Naive thymus-derived CD8-positive, alpha-beta T cell (primary cell): ENCODE results near the gene LAMA2. TPM values are rescaled to one million over a fixed set of nuclear protein-coding genes. Genes with fewer than 3 reads are reported as not detected.
A peak's percentile ranks its signal among the peaks of the same experiment; 100 is the strongest.

Experiments used
- ATAC-seq, 2 donors: fragments of 150-1000 bp; cut with Tn5 transposase in 1 of 2; sonication (Bioruptor Pico), chemical (Tn5 transposase) in 1 of 2; 1 replicate in 1 of 2; 2 replicates in 1 of 2; pipeline ENCODE4 v1.10.0; 2021; ENCODE audit warnings: mild to moderate bottlenecking in 2 of 2, moderate library complexity in 2 of 2
- POLR2A ChIA-PET: fragments of 350-600 bp; sonication (Branson Sonifier 250); formaldehyde crosslinking; loops from one replicate; lab custom pipeline; 2021; ENCODE audit warnings: antibody characterized with exemption; lab: Charles Lee
- DNase-seq, 10 donors: peaks; one replicate each; pipeline versions ENCODE4 v3.0.0 to v3.0.0-alpha.2; 2020 to 2022
- H3K27ac Mint-ChIP-seq, 10 donors: one replicate each; pipeline ENCODE4 v1.8.0; 2020 to 2022; ENCODE audit warnings: mild to moderate bottlenecking in 10 of 10, mixed read lengths in 10 of 10, moderate library complexity in 4 of 10, inconsistent platforms in 1 of 10
- H3K27me3 Mint-ChIP-seq, 5 donors: one replicate each; pipeline ENCODE4 v1.8.0; 2021 to 2022; ENCODE audit warnings: mixed read lengths in 5 of 5
- H3K36me3 Mint-ChIP-seq, 3 donors: one replicate each; pipeline ENCODE4 v1.8.0; 2020 to 2022; ENCODE audit warnings: mixed read lengths in 3 of 3, mild to moderate bottlenecking in 2 of 3, inconsistent platforms in 1 of 3
- H3K4me1 Mint-ChIP-seq, 4 donors: one replicate each; pipeline ENCODE4 v1.8.0; 2021 to 2022; ENCODE audit warnings: mixed read lengths in 4 of 4
- H3K4me3 Mint-ChIP-seq, 10 donors: one replicate each; pipeline ENCODE4 v1.8.0; 2020 to 2022; ENCODE audit warnings: mild to moderate bottlenecking in 10 of 10, mixed read lengths in 10 of 10, moderate library complexity in 6 of 10, inconsistent platforms in 1 of 10
- H3K9me3 Mint-ChIP-seq, 9 donors: one replicate each; pipeline ENCODE4 v1.8.0; 2020 to 2022; ENCODE audit warnings: mixed read lengths in 9 of 9, mild to moderate bottlenecking in 3 of 9, inconsistent platforms in 1 of 9, moderate library complexity in 1 of 9
- polyA plus RNA-seq, 3 donors: library from polyadenylated mRNA; unstranded; fragments of 300-500 nt; fragmentation: Illumina TruSeq; gene quantifications; one replicate each; pipeline ENCODE4 v1.2.3, GENCODE V29; 2021
- total RNA-seq, 8 experiments: library from RNA in 2 of 8; stranded (reverse) in 2 of 8; gene quantifications; one replicate each; pipeline ENCODE4 v1.2.3 and lab custom pipeline; 2021 to 2026

The LAMA2 gene
- total and polyA plus RNA-seq, 5 experiments from 2014 or later, result not detected

DNA sequence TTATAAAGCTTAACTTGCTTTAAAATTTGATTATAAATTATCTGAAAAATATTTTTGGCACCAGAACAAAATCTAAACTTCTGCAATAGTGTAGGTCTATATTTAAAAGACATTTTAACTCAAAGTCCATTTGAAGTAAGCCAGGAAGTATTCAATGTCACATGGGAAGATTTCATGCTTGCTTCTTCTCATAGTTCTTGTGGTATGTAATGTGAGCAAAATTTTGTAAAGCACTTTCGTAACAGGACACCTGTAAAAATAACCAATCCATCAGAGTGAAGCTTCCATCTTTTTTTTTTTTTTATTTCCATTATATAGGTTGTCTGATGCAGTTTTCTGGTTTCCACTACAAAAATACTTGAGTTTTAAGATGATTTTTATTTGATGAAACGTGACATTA, 386.1 kb downstream of the LAMA2 start:
- DNase-seq, result no peak
- ATAC-seq, result no peak
- peaks cover 0 to 10% (median 3%) of the 10 kb centered on the region in 5 donors for H3K27me3 Mint-ChIP-seq
- H3K4me3 Mint-ChIP-seq, result no peak overlapping the region
- H3K36me3 Mint-ChIP-seq, result no peaks in the 10 kb centered on the region
- no peaks in the 10 kb centered on the region for H3K4me1 Mint-ChIP-seq
- POLR2A ChIA-PET, result no interaction called here
- no peak overlapping the region for H3K27ac Mint-ChIP-seq
- H3K9me3 Mint-ChIP-seq, result no peaks in the 10 kb centered on the region

DNA sequence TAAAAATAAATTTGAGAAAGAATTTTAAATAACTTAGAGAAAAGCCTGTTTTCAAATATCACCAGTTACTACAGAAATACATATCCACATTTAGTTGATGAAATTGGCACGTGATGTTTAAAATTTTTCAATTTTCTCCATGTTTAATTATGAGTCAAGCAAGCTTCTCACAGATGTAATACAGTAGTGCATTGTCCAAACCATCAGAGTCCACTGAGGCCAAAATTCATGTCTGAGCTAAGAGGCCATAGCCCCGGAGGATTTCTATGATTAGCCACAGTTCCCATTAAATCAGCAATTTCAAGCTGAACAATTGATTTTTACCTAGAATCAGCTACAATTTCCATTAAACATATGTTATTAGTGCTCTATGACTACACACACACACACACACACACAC, 387.0 kb downstream of the LAMA2 start:
- Mint-ChIP-seq H3K4me3 (no peak overlapping the region), H3K27me3 (peaks cover 0 to 10% (median 3%) of the 10 kb centered on the region in 5 donors), H3K27ac (no peak overlapping the region), H3K36me3 (no peaks in the 10 kb centered on the region), H3K4me1 (no peaks in the 10 kb centered on the region), H3K9me3 (no peaks in the 10 kb centered on the region)
- ATAC-seq, result no peak
- POLR2A ChIA-PET, result no interaction called here
- no peak for DNase-seq

DNA sequence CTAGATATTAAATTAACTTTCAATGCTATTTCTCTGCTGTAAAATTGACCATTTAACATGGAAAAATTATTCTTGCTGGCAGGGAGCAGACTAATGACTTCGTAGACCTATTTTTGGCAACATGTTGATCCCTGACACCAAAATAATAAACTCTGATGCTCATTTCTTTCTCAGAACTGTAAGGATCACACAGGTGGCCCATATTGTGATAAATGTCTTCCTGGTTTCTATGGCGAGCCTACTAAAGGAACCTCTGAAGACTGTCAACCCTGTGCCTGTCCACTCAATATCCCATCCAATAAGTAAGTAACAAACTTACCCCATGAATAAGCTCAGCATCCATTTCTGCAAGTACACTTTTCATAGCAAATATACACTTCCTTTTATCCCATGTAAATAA, 387.5 kb downstream of the LAMA2 start:
- no peak for DNase-seq
- POLR2A ChIA-PET, result no interaction called here
- Mint-ChIP-seq H3K27ac (no peak overlapping the region), H3K4me3 (no peak overlapping the region), H3K4me1 (no peaks in the 10 kb centered on the region), H3K9me3 (no peaks in the 10 kb centered on the region), H3K36me3 (no peaks in the 10 kb centered on the region), H3K27me3 (peaks cover 0 to 10% (median 4%) of the 10 kb centered on the region in 5 donors)
- no peak for ATAC-seq

DNA sequence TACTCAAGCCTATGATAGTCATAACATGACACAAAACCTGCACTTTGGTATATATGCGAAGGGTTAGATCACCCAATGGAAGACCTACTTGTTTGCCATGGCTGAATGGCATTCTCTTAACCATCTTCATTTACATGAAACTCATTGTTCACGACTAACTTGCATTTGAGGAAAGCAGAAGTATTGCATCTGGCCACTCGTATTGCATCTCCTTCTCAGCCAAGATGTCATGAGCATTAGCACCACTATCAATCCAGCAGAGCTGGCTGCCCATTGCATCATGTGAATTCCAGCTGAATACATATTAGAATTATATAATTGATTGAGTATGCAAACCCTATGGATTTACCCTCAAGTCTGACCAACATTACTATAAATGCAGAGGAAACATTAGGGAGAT, 390.2 kb downstream of the LAMA2 start:
- peaks cover 0 to 12% (median 4%) of the 10 kb centered on the region in 5 donors for H3K27me3 Mint-ChIP-seq
- no peak overlapping the region for H3K27ac Mint-ChIP-seq
- H3K4me1 Mint-ChIP-seq, result no peaks in the 10 kb centered on the region
- no peaks in the 10 kb centered on the region for H3K36me3 Mint-ChIP-seq
- H3K9me3 Mint-ChIP-seq, result no peaks in the 10 kb centered on the region
- ATAC-seq, result no peak
- no peak for DNase-seq
- H3K4me3 Mint-ChIP-seq, result no peak overlapping the region
- POLR2A ChIA-PET, result no interaction called here

DNA sequence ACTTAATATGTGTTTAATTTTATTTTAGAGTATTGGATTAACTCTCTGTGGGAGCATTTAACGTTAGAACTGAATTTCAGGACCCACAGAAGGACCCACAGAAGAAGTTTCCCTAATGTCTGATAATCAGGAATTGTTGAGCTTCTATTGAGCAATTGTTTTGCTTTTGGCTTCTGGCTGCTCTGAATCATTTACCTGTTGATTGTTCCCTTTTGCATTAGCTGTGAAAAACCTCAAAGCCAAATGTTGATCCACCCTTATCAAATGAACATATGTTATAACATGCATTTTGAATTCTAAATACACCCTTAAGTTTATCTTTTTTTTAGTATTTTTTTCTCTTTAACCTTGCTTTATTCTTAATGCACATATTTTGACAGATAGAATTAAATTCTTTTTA, 393.5 kb downstream of the LAMA2 start:
- no peak for ATAC-seq
- Mint-ChIP-seq H3K27ac (no peak overlapping the region), H3K9me3 (no peaks in the 10 kb centered on the region), H3K4me1 (peaks cover 5 to 17% (median 9%) of the 10 kb centered on the region in 4 donors), H3K27me3 (peaks cover 0 to 5% (median 5%) of the 10 kb centered on the region in 5 donors), H3K4me3 (no peak overlapping the region), H3K36me3 (no peaks in the 10 kb centered on the region)
- DNase-seq, result no peak
- POLR2A ChIA-PET, result no interaction called here

DNA sequence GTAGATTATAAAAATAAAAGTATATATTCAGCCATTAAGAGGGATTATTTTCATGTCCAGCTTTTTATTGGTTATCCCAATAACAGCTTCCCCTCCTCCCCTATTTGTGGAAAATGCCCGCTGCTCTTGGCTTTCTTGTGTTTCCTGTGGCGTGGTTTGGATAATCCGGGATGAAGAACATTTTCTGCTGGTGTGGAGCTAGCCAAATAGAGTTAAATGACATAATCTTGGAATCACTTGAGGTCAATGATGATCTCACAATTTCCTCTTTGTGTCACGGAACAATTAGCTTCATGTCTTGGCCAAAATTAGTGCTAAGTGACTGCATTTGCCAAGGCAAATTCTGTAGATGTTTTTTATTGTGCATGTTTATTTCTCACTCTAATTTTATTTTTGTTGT, 394.0 kb downstream of the LAMA2 start:
- ATAC-seq, result no peak
- DNase-seq, result no peak
- POLR2A ChIA-PET, result no interaction called here
- no peaks in the 10 kb centered on the region for H3K9me3 Mint-ChIP-seq
- peaks cover 0 to 5% (median 5%) of the 10 kb centered on the region in 5 donors for H3K27me3 Mint-ChIP-seq
- H3K4me3 Mint-ChIP-seq, result no peak overlapping the region
- H3K4me1 Mint-ChIP-seq, result peaks cover 5 to 17% (median 9%) of the 10 kb centered on the region in 4 donors
- no peaks in the 10 kb centered on the region for H3K36me3 Mint-ChIP-seq
- no peak overlapping the region for H3K27ac Mint-ChIP-seq

DNA sequence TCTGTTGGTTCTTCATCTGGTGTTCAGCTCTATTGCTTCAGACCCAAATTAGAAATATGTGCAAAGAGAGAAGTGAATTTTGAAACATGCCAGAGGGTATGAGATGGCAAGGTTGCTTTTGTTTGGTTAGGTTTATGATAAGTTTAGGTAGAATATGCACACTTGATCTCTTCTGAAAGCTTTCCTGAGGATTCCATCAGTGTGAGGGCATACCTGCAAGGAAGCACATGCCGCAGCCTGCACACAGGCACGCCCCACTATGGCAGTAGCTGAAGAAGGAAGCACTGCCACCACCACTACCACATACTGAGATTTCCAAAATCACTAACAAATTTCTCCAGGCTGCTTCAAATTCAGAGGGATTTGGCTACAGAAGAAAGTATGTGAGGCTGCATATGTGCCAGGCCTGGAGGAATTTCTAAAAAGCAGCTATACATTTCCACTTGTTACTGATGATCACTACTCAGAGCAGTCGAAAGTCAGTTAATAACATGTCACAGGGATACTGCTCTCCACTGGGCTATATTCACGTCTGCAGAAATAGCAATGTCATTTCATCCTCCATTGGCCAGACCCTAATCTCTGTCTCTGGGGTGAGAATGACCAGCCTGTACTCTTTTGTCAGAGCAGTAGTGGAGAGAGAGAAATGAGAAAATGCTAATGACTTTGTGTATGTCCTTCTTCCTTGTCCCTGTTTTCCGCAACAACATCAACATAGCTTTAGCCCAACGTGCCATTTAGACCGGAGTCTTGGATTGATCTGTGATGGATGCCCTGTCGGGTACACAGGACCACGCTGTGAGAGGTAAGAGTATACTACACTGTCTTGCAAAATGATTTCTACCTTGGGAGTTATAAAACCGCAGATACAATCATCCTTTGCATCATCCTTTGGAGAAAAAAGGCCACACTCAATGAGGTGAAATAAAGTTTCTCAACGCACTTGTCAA, 396.7 kb downstream of the LAMA2 start:
- no peak for ATAC-seq
- Mint-ChIP-seq H3K4me3 (no peak overlapping the region), H3K9me3 (no peaks in the 10 kb centered on the region), H3K36me3 (no peaks in the 10 kb centered on the region), H3K4me1 (peaks cover 5 to 28% (median 9%) of the 10 kb centered on the region in 4 donors), H3K27me3 (peaks cover 0 to 5% (median 2%) of the 10 kb centered on the region in 5 donors), H3K27ac (peak overlapping the region in 1 of 10 donors; percentile 19)
- POLR2A ChIA-PET, result no interaction called here
- no peak for DNase-seq

DNA sequence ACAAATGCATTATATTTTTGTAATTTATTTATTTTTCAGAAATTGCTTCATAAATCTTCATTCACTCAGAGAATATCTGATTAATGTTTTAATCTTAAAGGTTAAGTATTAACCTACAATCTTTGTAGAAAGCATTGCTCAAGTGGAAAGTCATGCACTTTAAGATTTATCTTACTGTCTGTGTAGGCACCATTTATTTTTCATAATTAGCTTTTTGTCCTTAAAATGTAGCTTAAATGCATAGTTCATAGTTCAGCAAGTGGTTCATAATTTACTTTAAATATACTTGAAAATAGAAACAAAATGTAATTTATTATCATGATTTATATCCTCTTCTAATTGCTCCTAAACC, 397.3 kb downstream of the LAMA2 start:
- peaks cover 5 to 28% (median 9%) of the 10 kb centered on the region in 4 donors for H3K4me1 Mint-ChIP-seq
- H3K4me3 Mint-ChIP-seq, result no peak overlapping the region
- POLR2A ChIA-PET, result no interaction called here
- no peaks in the 10 kb centered on the region for H3K36me3 Mint-ChIP-seq
- no peaks in the 10 kb centered on the region for H3K9me3 Mint-ChIP-seq
- H3K27ac Mint-ChIP-seq, result no peak overlapping the region
- ATAC-seq, result no peak
- no peak for DNase-seq
- peaks cover 0 to 5% (median 2%) of the 10 kb centered on the region in 5 donors for H3K27me3 Mint-ChIP-seq

DNA sequence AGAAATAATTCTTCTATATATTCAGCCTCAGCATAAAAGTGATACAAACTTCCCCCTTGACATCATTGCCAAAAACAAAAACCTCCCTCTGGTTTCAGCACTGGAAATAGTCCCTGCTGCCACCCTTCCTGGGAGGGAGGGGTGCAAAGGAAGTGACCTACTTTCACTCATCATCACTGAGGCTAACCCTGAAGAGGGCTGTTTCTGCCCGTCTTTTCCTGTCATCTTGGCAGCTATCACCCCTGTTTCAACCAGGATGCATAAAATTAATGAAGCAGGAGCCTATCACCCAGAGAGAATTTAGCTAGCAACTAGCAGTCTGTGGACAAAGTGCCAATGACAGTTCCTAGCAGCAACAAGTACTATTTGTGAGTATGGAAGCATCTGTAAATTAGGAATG, 397.8 kb downstream of the LAMA2 start:
- Mint-ChIP-seq H3K9me3 (no peaks in the 10 kb centered on the region), H3K27me3 (peaks cover 0 to 5% (median 2%) of the 10 kb centered on the region in 5 donors), H3K4me3 (peak overlapping the region in 2 of 10 donors; percentile 20 to 50), H3K27ac (peak overlapping the region in 4 of 10 donors; percentile 8 to 80 (median 22)), H3K4me1 (peaks cover 5 to 28% (median 9%) of the 10 kb centered on the region in 4 donors), H3K36me3 (no peaks in the 10 kb centered on the region)
- peak; percentile 61 to 90 for ATAC-seq
- DNase-seq, result peak in 7 of 10 donors; percentile 1 to 60 (median 25)
- POLR2A ChIA-PET, result no interaction called here

DNA sequence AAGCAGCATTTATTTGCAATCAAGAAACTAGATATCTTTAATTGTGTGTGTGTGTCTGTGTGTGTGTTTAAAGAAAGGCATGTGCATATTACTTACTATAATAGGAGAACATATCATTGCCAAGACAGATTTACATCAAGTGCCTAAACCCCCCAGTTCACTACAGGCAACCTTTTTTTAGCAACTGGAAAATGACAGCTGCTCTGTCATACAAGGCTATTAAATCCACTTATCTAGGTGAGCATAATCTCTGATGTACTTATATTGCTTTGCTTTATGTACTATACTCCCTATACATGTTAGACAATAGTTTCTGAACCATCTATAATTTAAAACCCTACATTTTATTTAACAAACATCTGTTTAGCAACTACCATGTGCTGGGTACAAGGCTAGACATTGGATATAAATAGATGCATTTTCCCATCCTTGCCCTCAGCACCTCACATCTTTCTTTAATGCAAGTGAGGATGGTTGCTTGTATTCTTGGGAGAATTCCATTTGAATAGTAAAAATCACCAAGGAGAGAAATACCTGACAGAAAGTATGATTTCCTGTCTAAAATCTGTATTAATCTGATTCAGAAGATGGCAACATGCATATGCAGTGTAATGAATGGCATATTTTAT, 398.3 kb downstream of the LAMA2 start:
- Mint-ChIP-seq H3K36me3 (no peaks in the 10 kb centered on the region), H3K9me3 (no peaks in the 10 kb centered on the region), H3K4me3 (peak overlapping the region in 2 of 10 donors; percentile 20 to 50), H3K27me3 (peaks cover 0 to 3% (median 0%) of the 10 kb centered on the region in 5 donors), H3K4me1 (peaks cover 5 to 28% (median 9%) of the 10 kb centered on the region in 4 donors), H3K27ac (peak overlapping the region in 3 of 10 donors; percentile 8 to 80 (median 8))
- POLR2A ChIA-PET, result no interaction called here
- DNase-seq (no peak), ATAC-seq (no peak)

DNA sequence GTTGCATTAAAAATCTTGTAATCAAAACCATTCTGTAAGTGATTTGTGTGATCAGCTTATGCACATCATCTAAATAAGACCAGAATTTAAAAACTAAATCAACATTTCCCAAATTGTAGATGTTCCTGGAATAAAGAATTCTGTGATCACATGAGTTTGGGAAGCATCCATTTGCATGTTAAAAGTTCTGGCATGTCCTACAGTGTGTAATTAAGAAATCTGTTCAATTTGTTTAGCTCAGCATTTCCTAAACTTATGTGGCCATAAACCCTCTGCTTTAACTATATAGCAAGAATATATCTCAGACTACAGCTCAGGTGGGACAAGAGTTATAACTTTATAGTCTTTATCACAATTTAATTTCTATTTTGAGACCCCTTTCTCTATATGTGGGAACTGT, 399.1 kb downstream of the LAMA2 start:
- Mint-ChIP-seq H3K9me3 (no peaks in the 10 kb centered on the region), H3K27ac (peak overlapping the region in 1 of 10 donors; percentile 1), H3K27me3 (peaks cover 0 to 2% (median 0%) of the 10 kb centered on the region in 5 donors), H3K4me3 (no peak overlapping the region), H3K36me3 (no peaks in the 10 kb centered on the region), H3K4me1 (peaks cover 5 to 28% (median 9%) of the 10 kb centered on the region in 4 donors)
- DNase-seq, result no peak
- POLR2A ChIA-PET, result no interaction called here
- ATAC-seq, result no peak

DNA sequence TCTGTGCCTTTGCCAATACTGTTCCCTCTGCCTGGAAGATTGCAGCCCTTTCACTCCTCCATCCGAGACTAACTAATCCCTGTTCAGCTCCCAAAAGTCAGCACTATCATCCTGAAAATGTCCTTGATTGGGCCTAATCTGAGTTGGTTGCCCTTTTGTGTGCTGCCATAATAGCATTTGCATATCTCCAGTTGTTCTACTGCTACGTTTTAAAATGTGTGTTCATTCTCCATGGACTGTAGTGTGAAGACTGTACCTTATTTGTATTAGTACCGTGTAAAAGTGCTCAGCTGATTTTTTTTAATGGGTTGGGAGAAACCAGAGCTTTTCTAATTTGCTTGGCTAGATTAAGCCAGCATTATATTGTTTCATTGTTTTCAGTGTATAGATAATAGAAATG, 401.3 kb downstream of the LAMA2 start:
- no peak overlapping the region for H3K27ac Mint-ChIP-seq
- H3K36me3 Mint-ChIP-seq, result no peaks in the 10 kb centered on the region
- H3K4me3 Mint-ChIP-seq, result no peak overlapping the region
- peaks cover 0 to 2% (median 0%) of the 10 kb centered on the region in 5 donors for H3K27me3 Mint-ChIP-seq
- no peaks in the 10 kb centered on the region for H3K9me3 Mint-ChIP-seq
- ATAC-seq, result no peak
- H3K4me1 Mint-ChIP-seq, result peaks cover 5 to 26% (median 9%) of the 10 kb centered on the region in 4 donors
- DNase-seq, result no peak
- POLR2A ChIA-PET, result no interaction called here
